Natural killer cell (primary cell): ENCODE results near the gene HINT2. TPM values are rescaled to one million over a fixed set of nuclear protein-coding genes. Genes with fewer than 3 reads are reported as not detected.

ENCODE experiments used
- ATAC-seq, 3 donors: fragments of 150-1000 bp in 2 of 3; fragments of 200-7000 bp in 1 of 3; cut with Tn5 transposase; 1 replicate in 1 of 3; 2 replicates in 2 of 3; pipeline ENCODE4 v1.10.0; 2021; ENCODE audit warnings: mild to moderate bottlenecking in 2 of 3, moderate library complexity in 2 of 3
- DNase-seq, 2 donors: peaks; one replicate each; pipeline versions ENCODE4 v3.0.0 to v3.0.0-alpha.2; 2013 to 2021; ENCODE audit warnings: mixed read lengths in 1 of 2
- H3K27ac ChIP-seq: one replicate; pipeline ENCODE4 v1.5.1; 2013; ENCODE audit warnings: mild to moderate bottlenecking, low read length
- H3K27me3 ChIP-seq: one replicate; pipeline ENCODE4 v1.6.1; 2013; ENCODE audit warnings: low read length; ENCODE audit not compliant: control insufficient read depth, insufficient read depth
- H3K36me3 ChIP-seq: one replicate; pipeline ENCODE4 v1.6.1; 2013; ENCODE audit warnings: low read length; ENCODE audit not compliant: control insufficient read depth, insufficient read depth
- H3K4me1 ChIP-seq: one replicate; pipeline ENCODE4 v1.6.1; 2013; ENCODE audit warnings: low read length; ENCODE audit not compliant: control insufficient read depth, insufficient read depth
- H3K4me3 ChIP-seq: one replicate; pipeline ENCODE4 v1.5.1; 2013; ENCODE audit warnings: low read length
- H3K9me3 ChIP-seq: one replicate; pipeline ENCODE4 v1.6.1; 2013; ENCODE audit warnings: low read length; ENCODE audit not compliant: control insufficient read depth, insufficient read depth
- H3K27ac Mint-ChIP-seq, 2 donors: one replicate each; pipeline ENCODE4 v1.8.0; 2022; ENCODE audit warnings: mild to moderate bottlenecking in 2 of 2, mixed read lengths in 2 of 2, moderate library complexity in 1 of 2
- H3K27me3 Mint-ChIP-seq, 2 donors: one replicate each; pipeline ENCODE4 v1.8.0; 2022; ENCODE audit warnings: low read depth in 2 of 2, mixed read lengths in 2 of 2
- H3K36me3 Mint-ChIP-seq: one replicate; pipeline ENCODE4 v1.8.0; 2022; ENCODE audit warnings: mixed read lengths
- H3K4me1 Mint-ChIP-seq, 2 donors: one replicate each; pipeline ENCODE4 v1.8.0; 2022; ENCODE audit warnings: mixed read lengths in 2 of 2
- H3K4me3 Mint-ChIP-seq: one replicate; pipeline ENCODE4 v1.8.0; 2022; ENCODE audit warnings: mild to moderate bottlenecking, moderate library complexity, mixed read lengths
- H3K9me3 Mint-ChIP-seq, 2 donors: one replicate each; pipeline ENCODE4 v1.8.0; 2022; ENCODE audit warnings: mixed read lengths in 2 of 2
- CTCF ChIP-seq: fragments of 200-600 bp; IDR thresholded peaks from one replicate; pipeline ENCODE4 v1.8.0; 2022; ENCODE audit warnings: antibody characterized with exemption
- WGBS: methylation state at CpG from one replicate; pipeline ENCODE4 v1.1.7; 2013; ENCODE audit warnings: missing lambda C conversion rate; ENCODE audit not compliant: insufficient coverage; 5-methylcytosine and 5-hydroxymethylcytosine counted together
- intact Hi-C: fragments of 100-400 bp; cut with micrococcal nuclease; formaldehyde crosslinking; loops from one replicate; pipeline ENCODE4 v1.14.2; 2022
- total RNA-seq, 4 donors: library from RNA; stranded (reverse); fragments of 120-200 nt in 1 of 4; gene quantifications; one replicate each; pipeline versions ENCODE4 v1.2.3 to v1.2.4, GENCODE V29; 2013 to 2022

Gene HINT2
- total RNA-seq, 3 donors from 2014 or later (not counting 1 experiment from before 2014, with no cell fraction given) = 25.8 to 27.5 (median 25.9) TPM

GRCh38 chr9:35810122-35810521, 4.7 kb downstream of the HINT2 start:
- TF ChIP-seq CTCF = no peak
- H3K9me3 Mint-ChIP-seq = no peaks in the 10 kb centered on the region
- intact Hi-C loops = loop anchor here (10.0 kb wide), 2 partner anchors 335 to 695 kb away; partner anchors contain the start of gene ATOSB
- no peak for DNase-seq
- no peak overlapping the region for H3K27ac ChIP-seq
- no peaks in the 10 kb centered on the region for H3K27me3 Mint-ChIP-seq
- no peak overlapping the region for H3K4me3 ChIP-seq
- peak overlapping the region in 1 of 2 donors; percentile 98 for H3K27ac Mint-ChIP-seq
- H3K4me1 ChIP-seq = peaks cover 35% of the 10 kb centered on the region
- WGBS = 75% methylated on average over 7 of the region's 7 CpGs
- H3K9me3 ChIP-seq = no peaks in the 10 kb centered on the region
- peaks cover 35 to 40% of the 10 kb centered on the region in 2 donors for H3K4me1 Mint-ChIP-seq
- H3K36me3 ChIP-seq = peaks cover 6% of the 10 kb centered on the region
- H3K4me3 Mint-ChIP-seq = no peak overlapping the region
- ATAC-seq = no peak
- no peaks in the 10 kb centered on the region for H3K36me3 Mint-ChIP-seq
- no peaks in the 10 kb centered on the region for H3K27me3 ChIP-seq

DNA sequence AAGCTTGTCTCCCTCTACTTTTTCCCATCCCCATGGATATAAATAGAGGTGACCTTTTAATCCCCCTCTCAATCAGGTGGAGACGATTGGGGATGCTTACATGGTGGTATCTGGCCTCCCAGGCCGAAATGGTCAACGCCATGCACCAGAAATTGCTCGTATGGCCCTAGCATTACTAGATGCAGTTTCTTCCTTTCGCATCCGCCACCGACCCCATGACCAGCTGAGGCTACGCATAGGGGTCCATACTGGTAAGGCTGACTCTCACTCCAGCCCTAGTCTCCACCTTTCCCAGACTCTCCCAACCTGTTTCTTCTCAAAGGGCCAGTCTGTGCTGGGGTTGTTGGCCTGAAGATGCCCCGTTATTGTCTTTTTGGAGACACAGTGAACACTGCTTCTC, 6.4 kb downstream of the HINT2 start:
- WGBS = 98% methylated on average over 9 of the region's 9 CpGs
- no peak for TF ChIP-seq CTCF
- no peak for ATAC-seq
- Histone ChIP-seq H3K36me3 (peaks cover 10% of the 10 kb centered on the region), H3K27me3 (no peaks in the 10 kb centered on the region), H3K27ac (no peak overlapping the region), H3K4me1 (peaks cover 26% of the 10 kb centered on the region), H3K9me3 (no peaks in the 10 kb centered on the region), H3K4me3 (no peak overlapping the region)
- Mint-ChIP-seq H3K27ac (no peak overlapping the region), H3K4me3 (no peak overlapping the region), H3K4me1 (peaks cover 24 to 25% of the 10 kb centered on the region in 2 donors), H3K9me3 (no peaks in the 10 kb centered on the region), H3K36me3 (no peaks in the 10 kb centered on the region), H3K27me3 (no peaks in the 10 kb centered on the region)
- intact Hi-C loops = no loop called here
- DNase-seq = no peak

GRCh38 chr9:35806101-35806500, 8.7 kb downstream of the HINT2 start:
- 98% methylated on average over 8 of the region's 8 CpGs for WGBS
- H3K4me1 ChIP-seq = peaks cover 5% of the 10 kb centered on the region
- H3K27ac Mint-ChIP-seq = no peak overlapping the region
- DNase-seq (no peak), ATAC-seq (no peak)
- peaks cover 5% of the 10 kb centered on the region in 2 donors for H3K4me1 Mint-ChIP-seq
- no peaks in the 10 kb centered on the region for H3K27me3 Mint-ChIP-seq
- H3K4me3 ChIP-seq = no peak overlapping the region
- intact Hi-C loops = no loop called here
- H3K4me3 Mint-ChIP-seq = no peak overlapping the region
- H3K27me3 ChIP-seq = no peaks in the 10 kb centered on the region
- peaks cover 10% of the 10 kb centered on the region for H3K36me3 ChIP-seq
- TF ChIP-seq CTCF = no peak
- no peaks in the 10 kb centered on the region for H3K9me3 Mint-ChIP-seq
- H3K36me3 Mint-ChIP-seq = no peaks in the 10 kb centered on the region
- no peak overlapping the region for H3K27ac ChIP-seq
- H3K9me3 ChIP-seq = no peaks in the 10 kb centered on the region
